HG03025 (cell line): ENCODE data around the gene WDR77.

Experiments
- ATAC-seq: cut with Tn5 transposase; IDR thresholded peaks from one replicate; pipeline ENCODE4 v1.9.1; 2021; ENCODE audit warnings: mild to moderate bottlenecking, moderate library complexity; ENCODE audit not compliant: unreplicated experiment, low FRiP score

WDR77 gene

DNA sequence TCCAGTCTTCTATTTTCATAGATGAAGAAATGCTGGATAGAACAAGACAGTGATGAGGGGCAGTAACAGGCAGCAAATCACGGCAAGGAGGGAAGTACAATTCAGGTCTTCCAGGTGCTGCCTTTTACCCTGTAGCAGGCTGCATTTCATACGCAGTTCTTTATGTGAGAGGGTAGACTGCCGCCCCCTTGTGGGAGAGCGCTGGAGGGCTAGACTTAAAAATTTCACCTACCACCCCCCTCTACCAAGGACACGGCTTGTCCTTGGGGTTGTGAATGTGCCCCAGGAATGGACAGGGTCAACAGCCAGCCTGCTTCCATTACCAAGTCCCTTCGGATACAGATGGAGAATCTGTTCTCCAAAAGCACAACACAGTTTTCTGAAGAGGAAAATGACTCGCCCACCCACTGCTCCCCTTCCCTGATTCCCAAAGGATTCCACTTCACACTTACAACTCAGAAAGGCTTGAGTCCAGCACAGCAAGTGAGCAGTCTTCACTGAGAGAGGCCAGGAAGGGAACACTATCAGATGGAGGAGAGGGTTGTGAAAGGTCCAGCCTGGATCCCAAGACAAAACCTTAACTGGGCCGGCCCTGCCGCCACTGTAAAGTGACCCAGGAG, 7.4 kb downstream of the WDR77 start:
- ATAC-seq, result no peak

DNA sequence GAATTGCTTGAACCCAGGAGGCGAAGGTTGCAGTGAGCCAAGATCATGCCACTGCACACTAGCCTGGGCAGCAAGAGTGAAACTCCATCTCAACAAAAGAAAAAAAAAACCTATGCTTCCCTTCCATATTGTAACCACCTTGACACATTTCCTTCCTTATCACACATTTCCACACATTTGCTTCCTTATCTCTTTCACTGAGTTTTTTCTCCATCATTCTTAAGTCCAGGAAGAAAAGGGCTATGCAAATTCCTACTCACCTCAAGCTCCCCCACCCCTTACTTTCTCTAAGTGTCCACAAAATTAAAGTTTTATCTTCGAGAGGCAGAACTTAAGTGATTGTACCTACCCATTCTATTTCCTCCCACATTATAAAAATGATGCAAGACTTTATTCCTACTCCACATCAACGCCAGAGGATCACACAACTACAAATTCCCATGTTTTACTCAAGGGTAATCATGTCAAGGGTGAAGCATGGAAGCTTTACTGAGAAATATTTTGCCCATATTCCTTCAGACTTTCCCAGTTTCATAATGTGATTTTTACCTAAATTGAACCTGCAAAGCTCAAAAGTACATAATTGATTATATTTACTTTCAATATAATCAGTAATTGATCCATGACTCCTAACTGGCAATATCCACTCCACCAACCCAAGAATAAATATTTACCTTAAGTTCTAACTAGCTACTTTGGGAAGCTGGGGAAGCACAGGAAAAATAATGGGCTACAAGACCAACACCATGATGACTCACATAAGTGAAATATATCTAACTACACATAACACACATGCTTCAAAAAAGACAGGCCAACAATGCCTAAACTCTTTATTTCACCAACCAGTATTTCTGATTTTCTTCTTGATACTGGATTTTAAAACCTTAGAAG, 9.3 kb downstream of the WDR77 start:
- ATAC-seq, result no peak

DNA sequence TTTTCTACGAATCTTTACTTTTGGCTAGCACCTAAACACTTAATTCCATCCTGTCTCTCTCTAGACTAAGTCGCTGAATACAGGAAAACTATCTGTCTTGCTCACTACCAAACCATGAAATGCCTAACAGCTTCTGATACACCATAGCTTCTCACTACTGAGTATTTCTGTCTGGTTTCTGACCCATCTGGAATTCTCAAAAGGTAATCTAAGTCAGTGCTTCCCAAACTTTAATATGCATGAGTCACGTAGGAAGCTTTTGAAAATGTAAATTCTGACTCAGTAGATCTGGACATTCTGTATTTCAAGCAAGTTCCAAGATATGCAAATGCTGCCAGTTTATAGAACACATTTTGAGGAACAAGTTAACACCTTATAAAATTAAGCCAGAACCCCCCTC, 12.3 kb downstream of the WDR77 start:
- no peak for ATAC-seq

DNA sequence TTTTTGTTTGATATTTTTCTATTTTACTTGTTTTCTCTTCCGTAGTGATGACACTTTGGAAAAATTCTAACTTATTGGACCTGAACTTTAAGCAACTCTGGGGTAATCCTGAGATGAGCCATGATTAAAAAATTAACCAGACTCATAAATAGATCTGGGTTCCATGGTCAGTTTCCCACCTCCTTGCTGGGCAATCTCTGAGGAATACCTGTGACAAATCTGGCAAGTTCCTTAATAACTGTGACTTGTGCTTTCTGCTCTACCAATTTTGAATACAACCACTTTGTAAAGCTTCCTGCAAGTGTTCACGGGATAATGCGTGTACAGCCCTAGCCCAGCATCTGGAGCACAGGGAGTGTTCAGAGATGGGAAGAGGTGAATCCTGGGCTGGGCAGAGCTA, 24.8 kb downstream of the WDR77 start:
- no peak for ATAC-seq

DNA sequence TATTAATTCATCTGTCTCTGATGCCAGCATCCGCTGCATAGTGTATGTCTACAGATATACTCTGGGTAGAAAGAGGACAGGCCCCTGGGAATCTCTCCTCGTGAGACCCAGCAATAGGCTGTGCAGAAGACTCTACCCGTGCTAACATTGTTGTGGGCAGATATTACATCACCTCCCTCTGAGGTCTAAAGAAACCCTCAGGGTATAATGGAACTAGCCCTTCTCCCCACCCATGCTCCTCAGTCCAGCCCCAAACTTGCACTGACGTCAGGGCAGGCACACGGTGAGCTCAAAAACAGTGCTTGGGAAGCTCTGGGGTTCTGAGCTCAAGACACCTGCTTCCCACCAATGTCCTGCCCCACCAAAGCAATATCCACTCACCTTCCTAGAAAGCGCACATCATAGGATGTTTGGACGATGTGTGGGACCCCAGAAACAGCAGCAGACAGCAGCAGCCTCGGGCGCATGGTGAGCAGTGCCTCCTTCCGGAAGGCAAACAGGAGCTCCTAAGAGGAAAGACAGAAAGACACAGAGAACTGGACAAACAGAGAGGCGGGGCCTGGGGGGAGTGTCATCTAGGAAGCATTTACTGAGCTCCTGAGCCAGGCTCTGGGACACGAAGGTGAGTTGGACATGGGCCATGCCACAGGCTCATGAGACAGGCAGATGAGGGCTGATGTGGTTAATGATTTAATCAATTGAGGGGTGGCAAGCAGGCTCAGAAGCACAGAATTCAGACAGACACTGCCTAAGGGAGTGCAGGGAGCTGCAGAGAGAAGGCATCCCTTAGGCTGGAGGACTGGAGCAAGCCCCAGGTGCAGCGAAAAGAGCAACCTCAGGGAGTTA, 26.3 kb downstream of the WDR77 start:
- no peak for ATAC-seq

DNA sequence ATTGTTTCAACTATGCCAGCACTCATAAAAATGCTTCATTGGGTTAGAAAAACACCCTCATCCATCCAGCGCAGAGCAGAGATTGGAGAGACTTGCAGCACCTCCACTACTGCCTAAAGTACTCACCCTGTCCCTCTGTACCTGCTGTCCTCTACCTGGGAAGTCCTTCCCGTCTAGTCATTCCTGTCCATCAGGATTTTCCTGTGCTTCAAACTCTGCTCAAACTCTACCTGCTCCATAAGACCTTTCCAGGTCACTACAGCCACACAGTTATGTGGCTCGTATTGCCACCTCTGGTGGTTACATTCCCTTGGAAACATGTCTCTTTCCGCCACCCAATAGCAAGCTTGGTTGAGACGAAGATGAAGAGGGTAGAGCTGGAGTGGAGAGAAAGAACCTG, 28.7 kb downstream of the WDR77 start:
- no peak for ATAC-seq

DNA sequence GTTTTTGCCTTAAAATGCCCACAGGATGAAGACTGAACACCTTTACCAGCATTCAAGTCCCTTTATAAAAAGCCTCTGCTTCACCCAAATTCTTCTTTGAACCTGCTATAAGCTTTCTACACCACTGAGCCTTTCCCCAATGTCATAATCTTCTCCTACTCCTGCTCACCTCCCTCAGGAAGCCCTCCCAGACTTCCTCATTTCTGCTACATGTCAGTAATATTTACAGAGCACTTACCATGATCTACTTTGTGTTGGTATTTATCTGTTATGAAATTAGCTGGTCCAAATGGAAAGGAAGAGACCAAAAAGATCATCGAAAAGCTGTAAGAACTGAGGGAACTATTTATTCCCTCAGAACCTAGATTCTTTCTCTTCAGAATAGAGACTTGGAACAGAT, 30.0 kb downstream of the WDR77 start:
- no peak for ATAC-seq

DNA sequence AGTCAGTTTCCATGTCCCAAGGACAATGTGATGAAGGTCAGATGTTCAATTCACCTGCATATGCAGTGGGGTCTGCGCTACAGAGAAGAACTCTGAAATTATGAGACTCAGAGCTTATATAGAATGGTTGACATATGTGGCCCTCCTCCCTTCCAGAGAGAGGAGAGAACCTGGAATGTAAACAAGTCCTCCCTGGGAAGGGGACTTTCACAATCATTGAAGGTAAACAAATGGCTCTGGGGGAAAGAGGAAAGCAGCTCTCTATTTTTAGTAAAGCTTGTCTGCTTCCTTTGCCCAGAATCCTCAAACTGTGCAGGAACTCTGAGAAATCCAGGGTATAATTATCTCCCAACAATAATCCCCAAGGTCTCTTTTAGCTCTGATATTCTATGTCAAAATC, 31.3 kb downstream of the WDR77 start:
- no peak for ATAC-seq

DNA sequence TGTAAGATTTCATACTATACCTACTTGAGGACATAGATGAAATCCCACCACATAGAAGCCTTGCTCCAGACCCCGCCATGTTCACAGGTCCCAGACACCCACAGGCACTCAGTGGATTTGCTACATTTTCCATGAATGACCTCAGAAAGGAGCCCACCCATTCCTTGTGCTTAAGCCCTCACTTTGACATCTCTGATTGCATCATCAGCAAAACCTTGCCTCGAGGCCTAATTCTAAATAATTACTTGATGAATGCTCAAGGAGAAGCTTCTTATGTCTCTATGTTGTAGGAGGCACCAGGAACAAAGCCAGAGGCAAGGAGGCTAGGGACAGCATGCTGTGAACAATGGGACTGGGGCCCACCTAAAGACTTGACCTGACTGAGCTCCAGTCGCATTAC, 33.6 kb downstream of the WDR77 start:
- ATAC-seq, result no peak

DNA sequence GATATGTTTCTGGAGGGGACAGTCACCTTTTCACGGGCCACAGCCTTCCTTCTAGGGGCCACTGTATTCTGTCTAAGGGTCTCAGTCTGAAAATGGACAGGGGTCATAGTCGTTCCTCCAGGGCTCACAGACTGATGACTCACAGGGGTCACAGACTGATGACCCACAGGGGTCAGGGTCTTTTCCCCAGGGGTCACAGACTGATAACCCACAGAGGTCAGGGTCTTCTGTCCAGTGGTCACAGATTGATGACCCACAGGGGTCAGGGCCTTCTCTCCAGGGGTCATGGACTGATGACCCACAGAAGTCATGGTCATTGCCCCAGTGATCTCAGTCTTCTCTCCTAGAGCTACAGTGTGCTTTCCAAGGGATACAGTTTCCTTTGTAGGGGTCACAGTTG, 34.3 kb downstream of the WDR77 start:
- ATAC-seq, result no peak

DNA sequence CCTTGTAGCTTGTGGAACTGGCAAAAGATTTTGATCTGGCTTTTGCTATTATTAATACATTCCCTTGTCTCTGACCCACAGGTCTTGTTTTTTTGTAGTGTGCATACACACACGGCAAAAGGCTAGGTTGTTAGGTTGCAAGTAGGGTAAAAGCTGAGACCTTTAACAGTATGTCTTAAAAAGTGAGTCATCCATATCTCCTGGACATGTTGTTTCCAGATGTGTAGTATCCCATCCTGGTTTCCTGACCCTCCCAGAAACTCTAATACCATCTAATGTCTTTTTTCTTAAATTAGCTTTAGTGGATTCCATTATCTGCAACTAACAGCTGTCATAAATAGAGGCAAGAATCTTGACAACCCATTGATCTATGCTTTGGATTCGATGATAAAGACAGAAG, 36.2 kb downstream of the WDR77 start:
- ATAC-seq, result no peak

DNA sequence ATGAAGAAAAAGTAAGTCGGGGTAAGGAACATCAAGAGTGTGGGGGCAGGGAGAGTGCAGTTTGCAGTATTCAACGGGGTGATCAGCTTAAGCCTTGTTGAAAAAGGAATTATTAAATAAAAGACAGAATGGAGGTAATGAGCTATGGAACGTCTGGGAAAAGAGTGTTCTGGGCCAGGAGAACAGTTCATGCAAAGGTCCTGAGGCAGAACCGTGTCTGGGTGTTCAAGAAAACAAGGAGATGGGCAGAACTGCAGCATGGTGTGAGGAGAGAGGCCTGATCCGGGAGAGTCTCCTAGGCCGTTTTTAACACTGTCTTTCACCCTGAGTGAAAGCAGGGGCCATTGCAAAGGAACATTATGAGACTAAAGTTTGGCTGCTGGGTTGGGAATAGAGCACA, 41.8 kb downstream of the WDR77 start:
- no peak for ATAC-seq

DNA sequence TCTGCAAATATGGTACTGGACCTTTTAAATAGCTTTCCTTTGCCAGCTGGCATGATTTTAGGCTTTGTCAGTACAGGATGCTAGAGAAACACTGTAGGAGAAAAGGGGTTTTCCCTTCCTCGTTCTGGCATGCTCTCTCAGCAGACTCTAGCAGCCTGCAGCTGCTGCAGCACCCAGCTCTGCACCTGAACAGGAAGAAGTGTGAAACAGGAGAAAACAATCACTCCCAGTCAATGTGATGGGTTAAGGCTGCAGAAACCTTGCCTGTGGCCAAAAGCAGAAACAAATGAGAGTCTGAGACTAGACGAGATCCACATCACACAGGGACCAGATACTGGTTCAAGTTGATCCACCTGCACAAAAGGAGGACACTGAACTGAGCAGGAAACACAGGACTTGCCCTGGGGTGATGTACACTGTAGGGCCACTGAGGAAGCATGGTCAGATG, 42.7 kb downstream of the WDR77 start:
- ATAC-seq, result peak; percentile 96

DNA sequence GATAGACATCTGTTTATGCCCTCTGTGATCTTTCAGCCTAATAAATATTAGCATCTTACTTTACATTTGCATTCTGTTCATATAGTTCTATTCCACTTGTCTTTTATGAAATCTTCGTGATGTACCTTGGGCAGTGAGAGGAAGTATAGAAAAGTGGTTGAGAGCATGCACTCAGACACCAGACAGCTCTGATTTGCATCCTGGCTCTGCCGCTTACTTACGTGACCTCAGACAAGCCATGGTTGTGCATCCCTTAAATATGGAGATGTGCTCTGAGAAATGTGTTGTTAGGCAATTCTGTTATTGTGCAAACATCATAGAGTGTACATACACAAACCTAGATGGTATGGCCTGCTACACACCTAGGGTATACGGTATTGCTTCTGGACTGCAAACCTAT, 44.5 kb downstream of the WDR77 start:
- ATAC-seq, result no peak

DNA sequence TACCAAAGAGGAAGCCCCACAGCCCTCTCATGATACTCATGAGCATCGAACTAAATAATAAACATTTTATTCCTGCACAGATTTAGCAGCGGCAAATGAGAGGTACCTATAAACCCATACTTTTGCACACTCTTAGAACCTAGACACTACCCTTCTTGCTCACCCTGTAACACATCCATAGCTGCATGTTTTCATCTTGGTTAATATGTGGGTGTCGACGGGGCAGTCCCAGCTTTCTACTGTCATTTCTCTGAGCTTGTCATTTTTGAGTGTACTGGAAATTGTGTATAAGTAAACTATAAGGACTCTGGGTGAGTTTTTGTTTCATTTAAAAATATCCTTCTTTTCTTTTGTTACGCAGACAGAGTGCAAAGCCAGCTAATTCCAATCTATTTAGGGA, 47.0 kb downstream of the WDR77 start:
- ATAC-seq, result no peak

DNA sequence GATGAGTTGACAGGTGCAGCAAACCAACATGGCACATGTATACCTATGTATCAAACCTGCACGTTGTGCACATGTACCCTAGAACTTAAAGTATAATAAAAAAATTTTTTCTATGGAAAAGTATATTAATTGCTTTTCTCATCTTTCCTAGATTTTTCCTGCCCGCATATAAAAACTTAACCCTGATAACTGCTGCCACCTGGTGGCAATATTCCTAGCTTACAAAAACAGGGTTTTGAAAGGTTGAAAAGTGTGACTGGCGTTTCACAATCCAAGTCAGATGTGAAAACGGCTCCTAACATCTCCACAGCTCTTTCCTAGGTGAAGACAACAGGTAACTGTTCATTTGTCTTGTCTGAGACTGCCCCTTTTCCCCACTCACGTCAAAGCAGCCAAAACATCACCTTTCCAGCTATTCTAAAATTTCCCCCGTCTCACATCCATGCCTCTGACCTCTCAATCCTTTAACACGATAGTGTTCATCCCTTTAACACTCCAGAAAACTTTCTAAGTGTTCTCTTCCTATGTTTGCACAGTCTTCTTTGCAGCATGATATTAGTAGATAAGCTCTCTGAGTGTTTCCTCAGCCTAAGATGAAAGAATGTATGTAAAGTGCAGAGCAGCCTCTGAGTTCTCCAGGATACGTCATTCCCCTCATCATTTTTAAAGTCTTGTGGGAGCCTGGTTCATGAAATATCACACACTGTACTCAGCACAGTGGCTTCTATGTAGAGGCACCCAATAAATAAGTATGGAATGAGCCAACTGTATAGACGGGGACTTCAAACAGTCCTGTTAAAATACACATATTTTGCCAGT, 49.1 kb downstream of the WDR77 start:
- no peak for ATAC-seq

DNA sequence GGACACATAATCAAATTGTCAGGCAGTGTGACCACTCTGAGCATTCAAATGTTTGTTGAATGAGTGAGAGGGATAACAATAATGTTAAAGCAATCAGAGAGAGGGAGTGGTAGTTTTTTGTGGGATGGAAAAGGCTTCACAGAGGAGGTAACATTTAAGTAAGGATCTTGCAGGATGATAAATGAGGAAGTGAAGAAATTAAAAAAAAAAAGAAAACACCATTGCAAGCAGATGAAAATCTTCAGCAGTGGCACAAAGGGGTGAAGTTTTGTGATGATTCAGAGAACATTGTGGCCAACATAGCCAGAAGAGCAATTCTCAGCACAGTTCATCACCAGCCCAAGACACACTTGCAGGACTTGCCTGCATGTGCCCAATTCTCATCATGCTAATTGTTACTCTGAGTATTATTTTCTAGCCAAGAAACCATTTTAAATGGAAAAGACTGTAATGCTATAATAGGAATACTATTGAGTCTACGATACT, 56.6 kb downstream of the WDR77 start:
- no peak for ATAC-seq

DNA sequence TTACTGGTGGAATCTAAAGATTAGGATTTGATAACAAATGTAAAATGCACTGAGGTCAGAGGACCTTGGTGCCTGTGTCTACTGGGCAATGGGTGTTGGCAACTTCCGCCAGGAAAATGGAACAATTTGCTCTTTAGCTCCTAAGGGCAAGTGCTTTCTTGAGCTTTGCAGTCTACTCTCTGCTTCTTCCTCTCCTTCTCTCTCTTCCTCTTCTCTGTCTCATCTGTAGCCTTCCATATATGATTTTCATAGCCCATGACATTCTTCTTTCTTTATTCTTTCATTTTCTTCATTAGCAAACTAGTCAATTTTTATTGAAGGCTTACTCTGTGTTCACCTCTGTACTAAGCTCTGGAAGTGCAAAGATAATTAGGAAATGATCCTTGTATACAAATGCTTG, 57.0 kb downstream of the WDR77 start:
- no peak for ATAC-seq
